ENCODE data around the gene DHODH. TPM values are rescaled to one million over a fixed set of nuclear protein-coding genes. Genes with fewer than 3 reads are reported as not detected.
A peak's percentile ranks its signal among the peaks of the same experiment; 100 is the strongest.

DHODH gene
- total and polyA plus RNA-seq, 2 of the 13 experiments (the other 11 are each of a cell fraction or from before 2014, with no cell fraction given): 10.7 to 16.4 TPM

DNA sequence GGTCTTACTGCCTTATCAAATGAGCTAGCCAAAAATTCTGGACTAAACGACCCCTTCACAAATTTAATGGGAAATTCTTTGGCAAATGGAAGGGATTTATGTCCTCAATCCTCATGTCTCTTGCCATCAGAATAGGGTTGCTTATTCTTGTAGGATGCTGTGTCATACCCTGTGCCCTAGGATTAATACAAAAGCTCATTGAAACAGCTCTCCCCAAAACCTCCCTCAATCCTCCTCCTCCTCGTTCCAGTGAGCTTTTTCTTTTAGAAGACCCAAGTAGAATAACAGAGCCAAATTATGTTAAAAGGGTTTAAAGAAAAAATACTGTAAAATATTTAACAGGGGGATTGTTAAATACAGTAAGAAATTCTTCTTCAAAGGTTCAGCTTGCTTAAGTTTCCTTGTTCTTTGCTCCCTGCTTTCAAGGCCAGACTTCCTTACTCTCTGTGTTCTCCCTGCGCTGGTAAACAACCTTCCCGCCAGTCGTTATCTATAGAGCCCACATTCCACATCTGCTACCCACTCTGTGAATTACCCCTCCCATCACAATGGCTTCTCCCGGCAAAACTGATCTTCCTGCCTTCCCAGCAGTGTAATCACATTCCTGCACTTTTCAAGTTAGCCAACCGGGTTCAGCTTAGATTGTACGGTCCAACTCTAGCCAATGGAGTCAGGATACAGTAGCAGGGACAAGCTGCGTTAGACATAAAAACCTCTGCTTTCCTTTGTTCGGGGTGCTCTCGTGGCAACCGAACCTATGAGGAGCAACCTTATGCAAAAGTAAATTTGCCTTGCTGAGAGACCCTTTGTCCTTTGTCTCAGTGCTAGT, 64.2 kb downstream of the DHODH start (continued):
- TF ChIP-seq, protein P1, sequence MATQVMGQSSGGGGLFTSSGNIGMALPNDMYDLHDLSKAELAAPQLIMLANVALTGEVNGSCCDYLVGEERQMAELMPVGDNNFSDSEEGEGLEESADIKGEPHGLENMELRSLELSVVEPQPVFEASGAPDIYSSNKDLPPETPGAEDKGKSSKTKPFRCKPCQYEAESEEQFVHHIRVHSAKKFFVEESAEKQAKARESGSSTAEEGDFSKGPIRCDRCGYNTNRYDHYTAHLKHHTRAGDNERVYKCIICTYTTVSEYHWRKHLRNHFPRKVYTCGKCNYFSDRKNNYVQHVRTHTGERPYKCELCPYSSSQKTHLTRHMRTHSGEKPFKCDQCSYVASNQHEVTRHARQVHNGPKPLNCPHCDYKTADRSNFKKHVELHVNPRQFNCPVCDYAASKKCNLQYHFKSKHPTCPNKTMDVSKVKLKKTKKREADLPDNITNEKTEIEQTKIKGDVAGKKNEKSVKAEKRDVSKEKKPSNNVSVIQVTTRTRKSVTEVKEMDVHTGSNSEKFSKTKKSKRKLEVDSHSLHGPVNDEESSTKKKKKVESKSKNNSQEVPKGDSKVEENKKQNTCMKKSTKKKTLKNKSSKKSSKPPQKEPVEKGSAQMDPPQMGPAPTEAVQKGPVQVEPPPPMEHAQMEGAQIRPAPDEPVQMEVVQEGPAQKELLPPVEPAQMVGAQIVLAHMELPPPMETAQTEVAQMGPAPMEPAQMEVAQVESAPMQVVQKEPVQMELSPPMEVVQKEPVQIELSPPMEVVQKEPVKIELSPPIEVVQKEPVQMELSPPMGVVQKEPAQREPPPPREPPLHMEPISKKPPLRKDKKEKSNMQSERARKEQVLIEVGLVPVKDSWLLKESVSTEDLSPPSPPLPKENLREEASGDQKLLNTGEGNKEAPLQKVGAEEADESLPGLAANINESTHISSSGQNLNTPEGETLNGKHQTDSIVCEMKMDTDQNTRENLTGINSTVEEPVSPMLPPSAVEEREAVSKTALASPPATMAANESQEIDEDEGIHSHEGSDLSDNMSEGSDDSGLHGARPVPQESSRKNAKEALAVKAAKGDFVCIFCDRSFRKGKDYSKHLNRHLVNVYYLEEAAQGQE (IDR thresholded peaks at IDR 0.05; ENCODE audit: borderline replicate concordance in 1 of 2, low read depth in 1 of 2, low read length in 2 of 2): 0 out of 4 replicates have a peak, but pooled peaks of 1 of the 2 experiments have one; percentile 26
- TF ChIP-seq ZNF713 (CRISPR knock-in tag; IDR thresholded peaks at IDR 0.05) (no peak), ZNF746 (CRISPR knock-in tag; IDR thresholded peaks at IDR 0.05) (peak; percentile 60; the same call in 1 of the 2 replicates), ATM (IDR thresholded peaks at IDR 0.05; ENCODE audit: borderline replicate concordance) (no peak), SRF (IDR thresholded peaks at IDR 0.05; ENCODE audit: low read depth, low read length) (no peak), ZNF567 (CRISPR knock-in tag; IDR thresholded peaks at IDR 0.05; ENCODE audit: borderline replicate concordance) (no peak), ZNF841 (CRISPR knock-in tag; IDR thresholded peaks at IDR 0.05; ENCODE audit: borderline replicate concordance) (no peak), ZNF800 (CRISPR knock-in tag; IDR thresholded peaks at IDR 0.05) (0 out of 2 replicates have a peak, but pooled peaks have one; percentile 42), ATF7-NPFF (CRISPR knock-in tag; IDR thresholded peaks at IDR 0.05; ENCODE audit: low read depth) (no peak), TP53 (CRISPR knock-in tag; conservative IDR thresholded peaks at IDR 0.05) (0 out of 2 replicates have a peak, but pooled peaks have one; percentile 35), RBM39 (IDR thresholded peaks at IDR 0.05; ENCODE audit: low read depth, low read length, poor library complexity, severe bottlenecking) (no peak), ZNF501 (CRISPR knock-in tag; IDR thresholded peaks at IDR 0.05) (no peak), ISL2 (CRISPR knock-in tag; IDR thresholded peaks at IDR 0.05) (peak; percentile 83), NAIF1 (CRISPR knock-in tag; IDR thresholded peaks at IDR 0.05; ENCODE audit: borderline replicate concordance) (no peak), JUND (CRISPR knock-in tag; IDR thresholded peaks at IDR 0.05) (peak; percentile 40; the same call in 1 of the 2 replicates)
- TF ChIP-seq, protein P2, sequence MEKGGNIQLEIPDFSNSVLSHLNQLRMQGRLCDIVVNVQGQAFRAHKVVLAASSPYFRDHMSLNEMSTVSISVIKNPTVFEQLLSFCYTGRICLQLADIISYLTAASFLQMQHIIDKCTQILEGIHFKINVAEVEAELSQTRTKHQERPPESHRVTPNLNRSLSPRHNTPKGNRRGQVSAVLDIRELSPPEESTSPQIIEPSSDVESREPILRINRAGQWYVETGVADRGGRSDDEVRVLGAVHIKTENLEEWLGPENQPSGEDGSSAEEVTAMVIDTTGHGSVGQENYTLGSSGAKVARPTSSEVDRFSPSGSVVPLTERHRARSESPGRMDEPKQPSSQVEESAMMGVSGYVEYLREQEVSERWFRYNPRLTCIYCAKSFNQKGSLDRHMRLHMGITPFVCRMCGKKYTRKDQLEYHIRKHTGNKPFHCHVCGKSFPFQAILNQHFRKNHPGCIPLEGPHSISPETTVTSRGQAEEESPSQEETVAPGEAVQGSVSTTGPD (CRISPR knock-in tag; IDR thresholded peaks at IDR 0.05): no peak
- TF ChIP-seq, protein P3, sequence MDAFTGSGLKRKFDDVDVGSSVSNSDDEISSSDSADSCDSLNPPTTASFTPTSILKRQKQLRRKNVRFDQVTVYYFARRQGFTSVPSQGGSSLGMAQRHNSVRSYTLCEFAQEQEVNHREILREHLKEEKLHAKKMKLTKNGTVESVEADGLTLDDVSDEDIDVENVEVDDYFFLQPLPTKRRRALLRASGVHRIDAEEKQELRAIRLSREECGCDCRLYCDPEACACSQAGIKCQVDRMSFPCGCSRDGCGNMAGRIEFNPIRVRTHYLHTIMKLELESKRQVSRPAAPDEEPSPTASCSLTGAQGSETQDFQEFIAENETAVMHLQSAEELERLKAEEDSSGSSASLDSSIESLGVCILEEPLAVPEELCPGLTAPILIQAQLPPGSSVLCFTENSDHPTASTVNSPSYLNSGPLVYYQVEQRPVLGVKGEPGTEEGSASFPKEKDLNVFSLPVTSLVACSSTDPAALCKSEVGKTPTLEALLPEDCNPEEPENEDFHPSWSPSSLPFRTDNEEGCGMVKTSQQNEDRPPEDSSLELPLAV (CRISPR knock-in tag; conservative IDR thresholded peaks at IDR 0.05; ENCODE audit: low read depth): no peak
- TF ChIP-seq, protein P4, sequence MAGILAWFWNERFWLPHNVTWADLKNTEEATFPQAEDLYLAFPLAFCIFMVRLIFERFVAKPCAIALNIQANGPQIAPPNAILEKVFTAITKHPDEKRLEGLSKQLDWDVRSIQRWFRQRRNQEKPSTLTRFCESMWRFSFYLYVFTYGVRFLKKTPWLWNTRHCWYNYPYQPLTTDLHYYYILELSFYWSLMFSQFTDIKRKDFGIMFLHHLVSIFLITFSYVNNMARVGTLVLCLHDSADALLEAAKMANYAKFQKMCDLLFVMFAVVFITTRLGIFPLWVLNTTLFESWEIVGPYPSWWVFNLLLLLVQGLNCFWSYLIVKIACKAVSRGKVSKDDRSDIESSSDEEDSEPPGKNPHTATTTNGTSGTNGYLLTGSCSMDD (CRISPR knock-in tag; IDR thresholded peaks at IDR 0.05): no peak
